Skeletal muscle tissue (tissue), 4 donors: Measurements from ENCODE around the gene THBS1. TPM values are rescaled to one million over a fixed set of nuclear protein-coding genes. Genes with fewer than 3 reads are reported as not detected.

Experiments
- H3K27ac ChIP-seq: one replicate; pipeline ENCODE4 v1.7.0; 2013; ENCODE audit warnings: mild to moderate bottlenecking, low read depth, low read length, inconsistent platforms
- H3K27me3 ChIP-seq, 3 donors: one replicate each; pipeline ENCODE4 v1.7.0; 2013; ENCODE audit warnings: low read length in 3 of 3; ENCODE audit not compliant: control insufficient read depth in 3 of 3, insufficient read depth in 3 of 3
- H3K36me3 ChIP-seq, 3 donors: one replicate each; pipeline ENCODE4 v1.7.0; 2013; ENCODE audit warnings: low read length in 3 of 3; ENCODE audit not compliant: control insufficient read depth in 3 of 3, insufficient read depth in 3 of 3
- H3K4me1 ChIP-seq, 3 donors: one replicate each; pipeline ENCODE4 v1.7.0; 2013; ENCODE audit warnings: low read length in 3 of 3, mild to moderate bottlenecking in 3 of 3; ENCODE audit not compliant: control insufficient read depth in 3 of 3, insufficient read depth in 3 of 3
- H3K4me3 ChIP-seq, 3 donors: one replicate each; pipeline ENCODE4 v1.7.0; 2013; ENCODE audit warnings: low read length in 3 of 3
- H3K9ac ChIP-seq, 3 donors: one replicate each; pipeline ENCODE4 v1.7.0; 2013; ENCODE audit warnings: low read length in 3 of 3, mild to moderate bottlenecking in 3 of 3, moderate library complexity in 2 of 3, low read depth in 1 of 3
- H3K9me3 ChIP-seq, 3 donors: one replicate each; pipeline ENCODE4 v1.7.0; 2013; ENCODE audit warnings: low read length in 3 of 3; ENCODE audit not compliant: control insufficient read depth in 3 of 3
- total RNA-seq: library from RNA; depleted of rRNA; stranded (reverse); fragments of >200 nt; gene quantifications from one replicate; pipeline ENCODE4 v1.2.3, GENCODE V29; 2014
- donor health status: Osteomylitis.

Gene THBS1
- total RNA-seq, 1 donor from 2014 or later = 150 TPM

GRCh38 chr15:39642011-39642640 lies 61.2 kb downstream of the THBS1 start:
- no peak overlapping the region for H3K4me3 ChIP-seq
- H3K4me1 ChIP-seq = peaks cover 0 to 10% (median 6%) of the 10 kb centered on the region in 3 donors
- H3K9me3 ChIP-seq = no peaks in the 10 kb centered on the region
- no peaks in the 10 kb centered on the region for H3K27me3 ChIP-seq
- H3K36me3 ChIP-seq = no peaks in the 10 kb centered on the region
- no peak overlapping the region for H3K27ac ChIP-seq
- H3K9ac ChIP-seq = no peak overlapping the region

GRCh38 chr15:39643727-39644126 lies 62.8 kb downstream of the THBS1 start:
- Histone ChIP-seq H3K36me3 (no peaks in the 10 kb centered on the region), H3K9ac (no peak overlapping the region), H3K27ac (no peak overlapping the region), H3K4me1 (peaks cover 0 to 10% (median 6%) of the 10 kb centered on the region in 3 donors), H3K27me3 (no peaks in the 10 kb centered on the region), H3K4me3 (no peak overlapping the region), H3K9me3 (no peaks in the 10 kb centered on the region)

GRCh38 chr15:39644136-39644535 lies 63.3 kb downstream of the THBS1 start:
- H3K36me3 ChIP-seq = no peaks in the 10 kb centered on the region
- H3K9me3 ChIP-seq = no peaks in the 10 kb centered on the region
- no peak overlapping the region for H3K4me3 ChIP-seq
- no peaks in the 10 kb centered on the region for H3K27me3 ChIP-seq
- H3K4me1 ChIP-seq = peaks cover 0 to 10% (median 6%) of the 10 kb centered on the region in 3 donors
- H3K9ac ChIP-seq = no peak overlapping the region
- no peak overlapping the region for H3K27ac ChIP-seq

GRCh38 chr15:39645138-39645975 lies 64.5 kb downstream of the THBS1 start:
- peak overlapping the region in 2 of 3 donors; percentile 27 to 63 for H3K9ac ChIP-seq
- H3K36me3 ChIP-seq = no peaks in the 10 kb centered on the region
- peaks cover 0 to 10% (median 6%) of the 10 kb centered on the region in 3 donors for H3K4me1 ChIP-seq
- no peak overlapping the region for H3K27ac ChIP-seq
- H3K9me3 ChIP-seq = no peaks in the 10 kb centered on the region
- H3K27me3 ChIP-seq = no peaks in the 10 kb centered on the region
- peak overlapping the region in 1 of 3 donors; percentile 32 for H3K4me3 ChIP-seq

GRCh38 chr15:39645976-39646257 lies 65.0 kb downstream of the THBS1 start:
- H3K4me3 ChIP-seq = no peak overlapping the region
- H3K9me3 ChIP-seq = no peaks in the 10 kb centered on the region
- no peak overlapping the region for H3K27ac ChIP-seq
- H3K27me3 ChIP-seq = no peaks in the 10 kb centered on the region
- peaks cover 0 to 10% (median 6%) of the 10 kb centered on the region in 3 donors for H3K4me1 ChIP-seq
- H3K36me3 ChIP-seq = no peaks in the 10 kb centered on the region
- no peak overlapping the region for H3K9ac ChIP-seq

GRCh38 chr15:39646425-39646824 lies 65.5 kb downstream of the THBS1 start:
- H3K36me3 ChIP-seq = no peaks in the 10 kb centered on the region
- H3K9ac ChIP-seq = no peak overlapping the region
- no peaks in the 10 kb centered on the region for H3K9me3 ChIP-seq
- H3K4me1 ChIP-seq = peaks cover 0 to 10% (median 6%) of the 10 kb centered on the region in 3 donors
- no peak overlapping the region for H3K27ac ChIP-seq
- no peaks in the 10 kb centered on the region for H3K27me3 ChIP-seq
- no peak overlapping the region for H3K4me3 ChIP-seq

Other genes starting within 250 kb of the THBS1 start
- gene FSIP1, start 201.8 kb downstream of the THBS1 start, total RNA-seq = 3.7 TPM